Stimulated activated CD4-positive, alpha-beta T cell treated with anti-CD3 and anti-CD28 coated beads, Interleukin-12 subunit alpha, Interleukin-12 subunit beta, amount 100 ng/mL, for 4 hours (primary cell): ENCODE measurements around the gene FRRS1L.

Experiments
- DNase-seq: peaks from one replicate; pipeline ENCODE4 v3.0.0-alpha.2; 2020

The FRRS1L gene

GRCh38 chr9:109100543-109101201 is 66.4 kb downstream of the FRRS1L start:
- no peak for DNase-seq

DNA sequence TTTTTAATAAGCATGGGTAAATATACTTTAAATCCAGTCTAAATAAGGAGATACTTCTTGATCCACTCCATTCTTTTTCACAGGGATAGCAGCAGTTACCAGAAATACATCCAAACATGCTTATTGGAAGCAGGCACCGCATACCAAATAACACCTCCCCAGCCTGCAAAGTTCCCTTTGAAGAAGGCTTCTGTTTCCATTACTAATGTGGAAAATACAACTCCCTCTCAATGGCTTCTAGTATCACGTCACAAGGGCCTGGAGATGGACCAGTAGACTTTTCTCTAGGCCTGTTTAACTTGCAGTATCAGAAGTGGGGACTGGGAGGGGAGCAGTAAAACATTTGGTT is 68.1 kb downstream of the FRRS1L start:
- DNase-seq, result no peak

DNA sequence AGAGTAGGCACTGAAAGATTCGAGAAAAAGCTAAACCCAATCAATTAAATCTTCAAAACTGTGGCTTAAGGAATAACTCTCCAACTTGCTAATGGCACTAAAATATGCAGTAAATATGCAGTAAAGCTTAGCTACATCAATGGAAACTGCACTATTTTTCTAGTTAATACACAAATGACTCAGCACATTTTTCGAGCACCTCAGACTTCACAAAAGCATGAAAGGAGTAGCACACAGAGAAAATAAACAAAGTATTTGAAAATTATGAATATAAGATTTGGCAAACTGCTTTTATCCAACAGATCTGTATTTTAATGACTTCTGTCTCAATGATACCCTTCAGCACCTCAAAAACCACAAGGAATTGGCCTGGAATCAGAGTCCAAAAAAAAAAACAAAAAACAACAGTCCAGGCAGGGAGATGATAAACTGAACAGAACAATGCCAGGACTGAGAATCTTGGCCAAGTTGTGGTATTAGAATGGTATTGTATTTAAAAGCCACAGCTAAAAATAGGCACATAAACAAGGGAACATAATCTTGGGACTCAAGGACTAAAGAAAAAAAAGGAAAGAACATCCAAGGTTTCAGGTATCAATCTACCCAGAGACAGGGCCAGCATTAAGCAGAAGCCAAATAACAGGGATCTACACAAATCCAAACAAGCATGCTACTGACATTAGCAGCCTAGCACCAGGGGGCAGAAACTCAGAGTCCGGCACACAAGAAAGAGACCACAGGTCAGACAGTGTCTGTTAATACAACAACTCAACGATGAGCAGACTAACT is 68.7 kb downstream of the FRRS1L start:
- no peak for DNase-seq

DNA sequence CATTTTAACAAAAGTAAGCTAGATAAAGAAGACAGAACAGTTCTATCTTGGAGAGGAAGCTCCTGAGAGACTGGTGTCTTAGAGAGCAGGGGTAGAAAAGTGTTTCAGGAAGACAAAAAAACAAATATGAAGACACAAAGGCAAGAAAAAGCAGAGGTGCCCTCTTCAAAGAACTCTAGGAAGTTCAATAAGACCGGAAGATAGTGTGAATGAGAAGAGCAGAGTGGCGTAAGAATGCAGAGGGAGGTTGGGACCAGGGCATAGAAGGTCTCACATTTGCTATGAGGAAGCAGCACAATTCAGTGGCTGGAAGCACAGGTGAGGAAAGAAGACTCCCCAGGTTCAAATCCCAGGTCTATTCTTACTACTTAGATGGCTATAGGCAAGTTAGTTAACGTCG is 69.9 kb downstream of the FRRS1L start:
- DNase-seq, result no peak

DNA sequence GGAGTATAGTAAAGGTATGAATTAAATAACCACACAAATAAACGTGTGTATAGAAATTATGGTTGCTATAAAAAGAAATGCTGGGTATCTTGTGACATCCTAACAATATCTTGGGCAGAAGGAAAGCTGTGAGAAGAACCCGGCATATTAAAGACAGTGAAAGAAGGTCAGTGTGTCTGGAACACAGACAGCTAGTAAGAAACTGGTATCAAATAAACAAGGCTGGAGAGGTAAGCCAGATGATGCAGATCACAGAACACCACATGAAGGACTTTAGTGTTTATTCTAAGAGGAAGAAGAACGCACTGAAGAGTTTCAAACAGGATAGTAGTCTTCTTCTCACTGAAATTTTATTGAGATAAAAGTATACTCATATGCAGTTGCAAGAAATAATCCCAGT is 71.7 kb downstream of the FRRS1L start:
- no peak for DNase-seq

GRCh38 chr9:109094268-109094667 is 72.8 kb downstream of the FRRS1L start:
- no peak for DNase-seq

DNA sequence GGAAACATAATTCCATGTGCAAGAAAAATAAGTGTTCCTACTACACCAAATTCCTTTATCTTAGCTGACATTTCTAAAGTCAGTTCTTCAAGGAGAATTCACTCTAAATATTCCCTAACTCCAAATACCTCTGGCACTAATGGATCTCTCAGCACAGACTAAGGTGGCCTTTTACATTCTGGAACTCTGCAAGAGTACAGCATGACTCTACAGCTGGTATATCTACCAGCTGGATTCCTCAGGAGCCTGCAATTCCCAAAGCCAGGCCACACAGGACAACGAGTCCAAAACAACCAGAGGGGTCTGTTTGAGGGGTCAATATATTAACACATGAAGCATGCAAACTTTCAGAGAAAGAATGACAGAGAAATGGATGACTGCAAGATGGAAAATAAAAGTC is 74.5 kb downstream of the FRRS1L start:
- DNase-seq, result no peak

- DNase-seq, result no peak
Observed at GRCh38 chr9:109092051-109092580, 74.9 kb downstream of the FRRS1L start.

GRCh38 chr9:109088221-109088620 is 78.8 kb downstream of the FRRS1L start:
- no peak for DNase-seq

DNA sequence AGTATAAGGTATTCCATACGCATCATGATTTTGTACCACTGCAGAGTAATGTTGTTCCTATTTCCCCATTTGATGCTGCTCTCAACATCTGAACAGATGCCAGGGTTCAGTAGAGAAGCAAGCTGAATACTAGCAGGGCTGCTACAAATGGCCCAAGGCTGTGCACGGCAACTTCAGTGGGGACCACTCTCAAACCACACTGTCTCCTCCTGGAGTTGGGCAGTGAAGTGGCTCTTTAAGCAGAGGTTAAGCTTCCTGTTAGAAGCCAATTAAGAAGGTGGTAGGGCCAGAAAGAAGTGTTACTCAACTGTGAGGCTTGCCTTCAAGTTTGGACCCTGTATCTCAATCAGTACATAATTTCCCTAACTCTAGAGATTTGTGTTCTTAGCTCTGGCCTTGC is 79.3 kb downstream of the FRRS1L start:
- DNase-seq, result no peak

GRCh38 chr9:109086221-109086620 is 80.8 kb downstream of the FRRS1L start:
- no peak for DNase-seq

GRCh38 chr9:109085510-109085909 is 81.5 kb downstream of the FRRS1L start:
- DNase-seq, result no peak

GRCh38 chr9:109083813-109084405 is 83.1 kb downstream of the FRRS1L start:
- no peak for DNase-seq

- DNase-seq, result no peak
Observed at GRCh38 chr9:109083141-109083540, 83.9 kb downstream of the FRRS1L start.

DNA sequence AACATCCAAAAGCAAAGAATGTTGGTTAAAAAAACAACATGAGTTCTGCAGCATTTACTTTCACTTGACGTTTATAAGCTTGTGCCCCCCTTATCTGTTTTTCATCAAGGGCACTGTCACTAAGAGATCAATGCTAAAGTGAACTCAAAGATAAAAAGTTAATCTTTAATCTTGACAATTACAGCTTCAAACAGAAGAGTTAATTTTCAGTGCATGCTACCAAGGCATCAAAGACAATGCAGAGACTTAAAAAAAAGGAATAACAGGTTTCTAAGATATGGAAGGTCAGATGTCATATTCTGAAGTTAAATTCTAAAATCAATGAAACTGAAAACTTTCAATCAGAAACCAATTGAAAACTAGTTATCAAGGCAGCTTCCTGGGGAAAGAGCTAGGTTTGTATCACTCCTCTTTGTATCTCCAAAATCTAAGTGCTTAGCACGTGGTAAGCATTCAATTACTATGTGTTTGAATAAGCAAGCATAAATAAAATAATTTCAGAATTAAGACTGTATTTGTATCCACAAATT is 84.9 kb downstream of the FRRS1L start:
- no peak for DNase-seq
